Measurements from ENCODE around the gene TMED6. TPM values are rescaled to one million over a fixed set of nuclear protein-coding genes. Genes with fewer than 3 reads are reported as not detected.

The TMED6 gene
- total and polyA plus RNA-seq, 2 of the 8 experiments (the other 6 are each of a cell fraction or from before 2014, with no cell fraction given): not detected

GRCh38 chr16:69339289-69340094 is 12.1 kb downstream of the TMED6 start, which contains the start of the genes COG8 and NIP7 (continued):
- TF ChIP-seq BCL11A (IDR thresholded peaks at IDR 0.05; ENCODE audit: low read depth in 2 of 2, low read length in 2 of 2) (no peak), USF2 (IDR thresholded peaks at IDR 0.05; ENCODE audit: low read length) (no peak), POLR2A (IDR thresholded peaks at IDR 0.05; ENCODE audit: control extremely low read depth in 1 of 2, low read depth in 2 of 2, low read length in 2 of 2) (peak; percentile 58 to 79), CHD2 (IDR thresholded peaks at IDR 0.05; ENCODE audit: low read length) (no peak), POU5F1 (IDR thresholded peaks at IDR 0.05; ENCODE audit: low read depth, low read length) (no peak), ASH2L (IDR thresholded peaks at IDR 0.05; ENCODE audit: low read length) (peak; percentile 91), EP300 (IDR thresholded peaks at IDR 0.05; ENCODE audit: borderline replicate concordance in 1 of 2, low read depth in 2 of 2, low read length in 2 of 2) (no peak), SP2 (IDR thresholded peaks at IDR 0.05; ENCODE audit: low read length) (peak; percentile 94), SAP30 (IDR thresholded peaks at IDR 0.05; ENCODE audit: insufficient read depth, insufficient replicate concordance, low read length) (no peak), CHD1 (IDR thresholded peaks at IDR 0.05; ENCODE audit: low read depth, low read length) (no peak), CBX5 (IDR thresholded peaks at IDR 0.05; ENCODE audit: low read depth, low read length) (no peak), SIRT6 (IDR thresholded peaks at IDR 0.05; ENCODE audit: low read length) (no peak), SP4 (IDR thresholded peaks at IDR 0.05; ENCODE audit: low read length) (no peak), CBX8 (IDR thresholded peaks at IDR 0.05; ENCODE audit: borderline replicate concordance, low read depth, low read length) (no peak), YY1 (IDR thresholded peaks at IDR 0.05; ENCODE audit: low read depth, low read length) (peak; percentile 95), HDAC2 (IDR thresholded peaks at IDR 0.05; ENCODE audit: borderline replicate concordance in 1 of 2, low read depth in 2 of 2, low read length in 2 of 2) (peak; percentile 16 to 24; a peak in 1 of 4 replicates), E2F6 (IDR thresholded peaks at IDR 0.05) (peak; percentile 42; the same call in 1 of the 2 replicates), POLR2AphosphoS5 (IDR thresholded peaks at IDR 0.05; ENCODE audit: low read depth, low read length) (peak; percentile 87; the same call in 1 of the 2 replicates), JUND (IDR thresholded peaks at IDR 0.05; ENCODE audit: low read length) (no peak), JUN (IDR thresholded peaks at IDR 0.05; ENCODE audit: low read depth, low read length) (no peak), EGR1 (IDR thresholded peaks at IDR 0.05; ENCODE audit: borderline replicate concordance, low read depth, low read length) (peak; percentile 88), GABPA (IDR thresholded peaks at IDR 0.05; ENCODE audit: borderline replicate concordance, insufficient read depth, low read length) (peak; percentile 94), HDAC6 (IDR thresholded peaks at IDR 0.05; ENCODE audit: low read depth, low read length) (no peak)
